Epithelial cell of proximal tubule (primary cell): ENCODE measurements around the gene B4GALT1. TPM values are rescaled to one million over a fixed set of nuclear protein-coding genes. Genes with fewer than 3 reads are reported as not detected.

Experiments used
- DNase-seq: peaks from one replicate; pipeline ENCODE4 v3.0.0-alpha.2; 2011; ENCODE audit warnings: low read depth
- H3K4me3 ChIP-seq: 2 replicates; pipeline ENCODE4 v1.5.1; 2011; ENCODE audit warnings: low read depth, mild to moderate bottlenecking, low read length
- CTCF ChIP-seq: conservative IDR thresholded peaks from 2 replicates; pipeline ENCODE4 v1.5.1; 2012; ENCODE audit warnings: low read depth, mild to moderate bottlenecking, low read length
- total RNA-seq: library from RNA; depleted of rRNA; stranded (reverse); fragments of >200 nt; gene quantifications from 2 replicates; pipeline ENCODE4 v1.2.3, GENCODE V29; 2015

Gene B4GALT1
- total RNA-seq, result 44.5 and 60.7 TPM in 2 replicates

DNA sequence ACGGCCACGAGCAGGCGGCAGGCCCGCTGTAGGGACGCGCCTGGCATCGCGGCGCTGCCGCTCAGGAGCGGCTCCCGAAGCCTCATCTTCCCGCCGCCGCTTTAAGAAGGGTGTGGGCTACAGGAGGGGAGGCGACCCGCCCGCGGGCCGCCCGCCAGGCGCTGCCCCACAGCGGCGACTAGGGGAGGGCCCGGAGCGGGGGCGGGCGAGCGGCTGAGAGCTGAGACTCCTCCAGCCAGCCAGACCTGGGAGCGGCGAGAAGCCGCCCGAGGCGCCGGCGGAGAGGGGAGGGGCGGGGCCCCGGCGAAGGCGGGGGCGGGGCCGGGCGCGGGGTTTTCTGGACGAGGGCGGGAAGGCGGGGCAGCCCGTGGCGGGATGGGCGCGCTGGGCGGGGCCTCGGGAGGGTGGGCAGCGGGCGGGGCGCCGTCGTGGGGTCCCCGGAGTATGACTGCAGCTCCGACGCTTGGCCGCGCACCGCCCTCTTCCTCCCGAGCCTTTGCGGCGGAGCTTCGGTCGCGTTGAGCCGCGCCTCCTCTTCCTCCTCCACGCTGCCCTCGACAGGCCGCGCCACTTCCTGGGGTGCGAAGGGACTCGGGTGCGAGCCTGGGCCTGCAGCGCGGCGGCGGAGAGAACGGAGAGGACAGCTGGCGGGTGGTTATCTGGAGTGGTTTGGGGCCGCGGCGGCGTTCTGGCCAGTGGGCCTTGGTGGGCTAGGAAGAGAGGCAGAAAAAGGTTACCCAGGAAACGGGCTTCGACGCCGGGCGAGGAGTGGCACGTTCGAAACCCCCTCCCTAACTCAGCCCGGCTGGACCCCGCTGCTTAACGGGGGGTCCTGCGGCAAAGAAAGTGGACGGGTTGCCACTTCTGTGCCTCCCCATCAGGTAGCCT lies at the start of gene B4GALT1:
Gene B4GALT1, minus strand, starts transcription at position 253 of the 888 bp plus-strand sequence. Its CDS starts 167 bp downstream, at position 86.
- TF ChIP-seq CTCF, result no peak
- H3K4me3 ChIP-seq, result peak within 1 kb of the TSS; percentile 94
- DNase-seq, result no peak

DNA sequence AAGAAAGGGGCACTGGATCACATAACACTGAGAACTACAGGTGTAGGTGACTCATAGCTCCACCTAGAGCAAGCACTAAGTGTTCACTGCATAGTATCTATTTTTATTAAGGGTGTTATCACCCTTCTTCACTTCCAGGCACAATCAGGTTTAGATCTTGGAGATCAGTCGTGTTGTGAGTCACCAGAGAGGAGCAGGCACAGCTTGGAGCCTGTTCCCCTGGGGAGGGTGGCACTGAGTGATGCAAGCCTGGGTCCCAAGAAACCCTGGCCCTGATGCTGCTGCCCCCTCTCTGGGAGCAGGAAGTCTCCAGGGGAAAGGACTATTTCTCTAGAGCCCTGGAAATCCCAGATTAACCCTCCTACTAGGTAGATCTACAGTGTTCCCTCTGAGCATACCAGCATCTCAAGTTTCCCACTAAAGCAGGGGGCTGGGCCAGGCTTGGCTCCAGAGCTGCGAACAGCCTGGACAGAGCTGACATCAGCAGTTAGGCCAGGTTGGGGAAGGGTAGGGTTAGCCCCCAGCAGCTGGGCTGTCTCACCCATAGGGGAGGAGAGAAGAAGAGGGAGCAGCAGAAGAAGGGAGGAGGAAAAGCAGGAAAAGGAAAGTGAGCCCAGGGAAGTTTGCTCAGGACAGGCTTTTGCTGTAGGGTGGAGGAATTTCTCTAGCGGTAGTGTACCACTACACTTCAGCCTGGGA lies 44.7 kb upstream of the B4GALT1 start:
- peak; percentile 4 for TF ChIP-seq CTCF
- no peak overlapping the region for H3K4me3 ChIP-seq
- no peak for DNase-seq

- no peak for TF ChIP-seq CTCF
- DNase-seq, result no peak
- H3K4me3 ChIP-seq, result no peak overlapping the region
Observed at GRCh38 chr9:33210006-33210715, 43.0 kb upstream of the B4GALT1 start.

GRCh38 chr9:33209394-33209793 lies 42.3 kb upstream of the B4GALT1 start:
- no peak for DNase-seq
- no peak for TF ChIP-seq CTCF
- no peak overlapping the region for H3K4me3 ChIP-seq

- DNase-seq, result no peak
- H3K4me3 ChIP-seq, result no peak overlapping the region
Observed at GRCh38 chr9:33202552-33203201, 35.5 kb upstream of the B4GALT1 start.

More at GRCh38 chr9:33202552-33203201, 35.5 kb upstream of the B4GALT1 start:
- TF ChIP-seq CTCF, result no peak
